HPDE6-E6E7 (cell line): ENCODE results near the gene UVSSA.

Source experiments
- DNase-seq: peaks from one replicate; pipeline ENCODE4 v3.0.0; 2011; ENCODE audit warnings: missing footprints; ENCODE audit errors: extremely low spot score

The UVSSA gene

DNA sequence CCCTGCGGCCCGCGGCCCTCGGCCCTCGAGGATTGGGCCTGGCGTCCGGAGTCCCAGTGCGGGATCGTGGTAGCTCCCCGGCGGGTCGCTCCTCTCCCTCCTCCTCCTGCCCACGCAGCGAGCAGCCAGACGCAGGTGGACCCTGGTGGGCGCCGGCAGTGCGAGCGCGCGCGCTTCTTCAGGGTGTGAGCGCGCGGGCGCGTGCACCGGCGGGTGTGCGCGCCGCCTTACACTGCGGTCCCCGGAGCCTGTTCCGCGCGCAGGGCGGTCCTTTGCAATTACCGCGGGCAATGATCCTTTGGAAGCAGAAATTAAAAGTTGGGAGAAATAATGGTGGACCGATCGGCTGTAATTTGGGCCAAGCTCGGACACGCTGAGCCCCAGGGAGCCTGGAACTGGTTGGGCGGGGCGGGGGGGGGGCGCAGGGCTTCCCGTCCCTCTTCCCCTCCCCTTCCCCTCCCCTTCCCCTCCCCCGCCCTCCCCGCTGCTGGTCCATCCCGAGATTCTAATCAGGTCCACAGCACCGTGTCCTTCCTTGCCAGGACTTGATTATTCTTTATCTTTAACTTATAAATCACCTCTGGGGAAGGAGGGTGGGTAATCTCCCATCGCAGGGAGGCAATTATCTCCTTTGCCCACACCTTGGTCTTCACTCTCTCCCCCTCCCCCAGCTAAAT lies 60.8 kb downstream of the UVSSA start:
- DNase-seq: no peak

DNA sequence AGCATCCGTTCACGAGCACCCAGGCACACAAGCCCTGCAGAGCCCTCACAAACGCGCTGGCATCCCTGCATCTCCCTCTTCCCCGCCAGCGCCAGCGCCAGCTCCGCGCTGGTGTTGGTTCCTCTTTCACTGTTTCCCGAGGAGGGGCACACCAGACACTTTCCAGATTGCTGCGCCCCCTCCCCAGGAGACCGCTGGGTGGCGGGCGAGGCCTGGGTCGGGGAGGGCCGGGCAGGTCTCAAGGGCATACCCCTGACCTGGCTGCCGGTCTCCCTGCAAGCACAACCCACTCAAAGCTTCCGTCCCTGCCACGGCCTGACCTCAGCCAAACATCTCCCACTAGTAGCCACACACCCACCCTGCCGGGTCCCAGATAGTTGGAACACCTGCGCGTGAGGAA lies 61.4 kb downstream of the UVSSA start:
- DNase-seq: no peak

- no peak for DNase-seq
Observed at GRCh38 chr4:1409079-1409478, 62.1 kb downstream of the UVSSA start.

- DNase-seq: no peak
Observed at GRCh38 chr4:1409491-1410425, 62.8 kb downstream of the UVSSA start.

GRCh38 chr4:1410491-1411325 lies 63.7 kb downstream of the UVSSA start:
- DNase-seq: no peak

DNA sequence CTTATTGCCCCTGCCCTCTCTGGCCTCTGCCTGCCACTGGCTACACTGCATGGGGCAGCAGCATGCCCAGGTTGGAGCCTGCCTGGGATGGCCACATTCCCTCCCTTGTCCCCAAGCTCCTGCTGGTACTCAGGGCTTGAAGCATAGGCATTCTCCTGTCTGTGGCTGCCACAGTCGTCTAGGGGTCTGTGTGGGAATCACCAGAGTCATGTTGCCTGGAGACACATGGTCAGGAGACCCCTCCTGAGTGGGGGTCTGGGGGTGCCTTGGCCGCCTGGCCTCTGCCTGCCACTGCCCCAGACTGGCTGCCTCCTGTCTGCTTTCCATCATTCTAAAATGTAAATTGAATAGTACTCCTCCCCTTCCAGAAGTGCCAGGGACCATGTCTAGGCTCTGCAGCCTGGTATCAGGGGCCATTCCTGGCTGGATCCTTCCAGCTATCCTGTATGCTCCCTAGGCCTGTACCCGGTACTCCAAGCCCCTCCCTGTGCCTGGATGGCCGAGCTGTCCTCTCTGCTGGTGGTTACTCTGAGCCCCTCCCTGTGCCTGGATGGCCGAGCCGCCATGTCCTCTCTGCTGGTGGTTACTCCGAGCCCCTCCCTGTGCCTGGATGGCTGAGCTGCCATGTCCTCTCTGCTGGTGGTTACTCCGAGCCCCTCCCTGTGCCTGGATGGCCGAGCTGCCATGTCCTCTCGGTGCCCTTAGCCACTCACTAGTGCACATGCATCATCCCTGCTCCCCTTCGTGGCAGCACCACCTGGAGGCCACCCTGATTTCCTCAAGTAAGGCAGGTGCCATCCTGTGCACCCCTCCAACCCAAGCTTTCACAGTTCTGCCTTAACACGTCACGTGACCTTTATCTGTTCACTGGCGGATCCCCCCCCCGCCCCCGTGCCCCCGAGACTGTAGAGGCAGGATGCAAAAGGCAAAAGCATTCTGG lies 64.7 kb downstream of the UVSSA start:
- no peak for DNase-seq

DNA sequence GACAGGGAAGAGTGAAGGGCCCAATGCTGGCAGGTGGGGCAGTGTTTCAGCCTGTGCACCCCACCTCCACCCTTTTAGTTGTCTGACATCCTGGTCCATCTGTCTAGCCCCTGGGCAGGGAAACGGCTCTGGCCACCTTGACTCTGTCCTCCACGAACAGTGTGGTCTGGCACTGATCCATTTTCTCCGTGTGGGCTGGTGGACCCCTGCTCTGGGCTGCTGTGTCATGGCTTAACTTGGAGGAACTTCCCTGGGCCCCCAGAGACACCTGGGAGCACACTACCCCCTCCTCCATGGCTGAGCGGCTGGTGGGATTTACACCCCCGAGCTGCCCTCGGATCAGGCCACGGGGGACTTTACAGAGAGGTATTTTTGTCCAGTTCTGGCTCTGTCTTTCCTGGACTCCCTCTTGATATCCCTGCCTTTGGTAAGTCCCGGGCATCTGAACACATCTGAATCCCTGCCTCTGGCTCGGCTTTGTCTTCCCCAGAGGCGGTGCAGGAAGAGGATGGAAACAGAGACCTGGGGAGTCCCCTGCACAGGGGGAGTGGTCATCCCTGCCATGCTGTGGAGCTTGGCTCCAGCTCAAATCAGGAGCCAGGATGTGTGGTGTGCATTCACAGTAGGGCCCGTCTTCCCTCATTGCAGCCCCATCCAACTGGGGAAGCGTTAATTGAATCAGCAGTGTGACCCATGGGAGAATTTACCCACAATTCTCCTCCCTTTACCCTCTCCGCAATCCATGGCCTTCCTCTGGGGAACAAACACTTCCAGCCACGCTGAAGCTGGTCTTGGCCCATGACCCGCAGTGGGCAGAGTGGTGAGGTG lies 65.6 kb downstream of the UVSSA start:
- DNase-seq: no peak

- no peak for DNase-seq
Observed at GRCh38 chr4:1413204-1413663, 66.2 kb downstream of the UVSSA start.

DNA sequence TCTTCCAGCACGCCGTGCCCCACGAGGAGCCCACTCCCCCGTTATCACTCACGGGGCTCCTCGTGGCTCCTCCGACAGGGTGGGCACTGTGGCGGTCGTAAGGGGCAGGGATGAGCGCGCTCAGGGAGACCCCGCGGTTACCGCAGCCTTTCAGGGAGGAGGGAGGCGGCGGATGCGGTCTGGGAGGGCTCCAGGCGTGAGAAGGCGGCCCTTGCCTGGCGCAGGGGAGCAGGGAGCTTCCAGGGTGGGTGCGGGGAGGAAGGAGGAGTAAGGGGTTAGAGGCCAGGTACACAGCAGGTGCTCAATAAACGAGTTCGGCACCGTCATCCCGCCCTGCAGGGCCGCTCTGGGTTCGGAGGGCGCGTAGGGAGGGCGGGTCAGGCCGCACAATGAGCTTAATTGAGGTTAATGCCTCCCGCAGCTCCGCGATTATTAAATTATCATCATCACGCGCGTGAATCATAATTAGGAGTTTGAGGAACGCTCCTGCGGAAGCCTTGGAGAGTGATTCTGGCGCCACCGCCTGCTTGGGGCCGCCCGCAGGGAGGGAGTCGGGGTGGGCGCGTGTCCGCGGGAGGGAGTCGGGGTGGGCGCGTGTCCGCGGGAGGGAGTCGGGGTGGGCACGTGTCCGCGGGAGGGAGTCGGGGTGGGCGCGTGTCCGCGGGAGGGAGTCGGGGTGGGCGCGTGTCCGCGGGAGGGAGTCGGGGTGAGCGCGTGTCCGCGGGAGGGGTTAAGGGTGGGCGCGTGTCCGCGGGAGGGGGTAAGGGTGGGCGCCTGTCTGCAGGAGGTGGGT lies 66.9 kb downstream of the UVSSA start:
- DNase-seq: no peak

GRCh38 chr4:1414831-1415680 lies 68.0 kb downstream of the UVSSA start:
- DNase-seq: no peak

- DNase-seq: no peak
Observed at GRCh38 chr4:1415681-1415981, 68.6 kb downstream of the UVSSA start.

GRCh38 chr4:1416051-1416947 lies 69.3 kb downstream of the UVSSA start:
- no peak for DNase-seq

- DNase-seq: no peak
Observed at GRCh38 chr4:1416948-1417260, 69.9 kb downstream of the UVSSA start.

GRCh38 chr4:1417522-1418390 lies 70.7 kb downstream of the UVSSA start:
- no peak for DNase-seq

DNA sequence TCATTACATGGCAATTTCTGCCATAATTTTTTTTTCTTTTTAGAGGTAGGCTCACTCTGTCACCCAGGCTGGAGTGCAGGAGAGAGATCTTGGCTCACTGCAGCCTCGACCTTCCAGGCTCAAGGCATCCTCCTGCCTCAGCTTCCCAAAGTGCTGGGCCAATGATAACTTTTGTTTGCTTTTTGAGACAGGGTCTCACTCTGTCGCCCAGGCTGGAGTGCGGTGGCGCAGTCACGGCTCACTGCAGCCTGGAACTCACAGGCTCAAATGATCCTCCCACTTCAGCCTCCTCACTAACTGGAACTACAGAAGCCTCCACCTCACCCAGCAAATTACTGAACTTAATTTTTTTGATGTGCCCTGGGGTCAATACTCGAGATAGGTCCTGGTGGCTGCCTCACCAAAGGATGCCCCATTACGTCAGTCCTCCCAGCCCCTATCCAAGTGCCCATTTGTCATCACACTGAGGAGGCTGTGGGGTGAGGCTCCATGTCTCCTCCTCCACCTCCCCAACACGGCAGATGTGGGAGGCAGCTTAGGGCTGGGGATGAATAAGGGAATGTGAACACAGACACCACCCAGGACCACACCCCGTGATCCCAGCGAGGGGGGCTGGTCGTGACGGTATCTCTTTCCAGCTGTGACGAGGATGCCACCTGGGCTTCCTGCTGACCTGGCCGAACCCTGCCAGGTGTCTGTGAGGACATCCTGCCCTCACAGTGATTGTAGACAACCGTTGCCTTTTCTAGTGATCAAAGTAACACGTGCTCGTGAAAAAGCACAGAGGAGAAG lies 71.7 kb downstream of the UVSSA start:
- DNase-seq: no peak

DNA sequence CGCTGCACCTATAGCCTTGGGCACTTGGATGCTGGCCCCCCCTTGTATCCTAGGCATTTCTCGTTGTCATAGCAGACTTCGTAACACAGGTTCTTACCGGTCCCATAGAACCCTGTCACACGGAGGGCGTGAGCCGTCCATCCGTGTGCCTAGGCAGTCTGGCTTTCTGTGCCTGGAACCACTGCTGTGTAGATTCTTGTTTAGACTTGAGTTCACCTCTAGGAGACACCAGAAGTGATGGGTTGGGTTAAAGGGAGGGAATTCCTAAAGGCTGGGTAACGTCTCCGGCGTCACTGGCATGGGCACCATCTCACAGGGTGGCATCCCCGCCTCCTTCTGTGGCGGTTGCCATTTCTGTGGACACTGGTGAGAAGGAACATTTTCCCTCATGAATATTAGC lies 72.7 kb downstream of the UVSSA start:
- DNase-seq: no peak
